ENCODE data around the gene TRMT10B.
"Not testable (repeated sequence)": the region's sequence is repeated elsewhere in the genome, so short reads cannot be mapped to it uniquely, and the experiment has no call there.

The TRMT10B gene

GRCh38 chr9:37753489-37754190 is at the start of gene TRMT10B:
TSS of gene TRMT10B (plus strand) at chr9:37753805. CDS start at chr9:37761932, 8,127 bp downstream.
- DNase-seq, result peak; percentile 88

DNA sequence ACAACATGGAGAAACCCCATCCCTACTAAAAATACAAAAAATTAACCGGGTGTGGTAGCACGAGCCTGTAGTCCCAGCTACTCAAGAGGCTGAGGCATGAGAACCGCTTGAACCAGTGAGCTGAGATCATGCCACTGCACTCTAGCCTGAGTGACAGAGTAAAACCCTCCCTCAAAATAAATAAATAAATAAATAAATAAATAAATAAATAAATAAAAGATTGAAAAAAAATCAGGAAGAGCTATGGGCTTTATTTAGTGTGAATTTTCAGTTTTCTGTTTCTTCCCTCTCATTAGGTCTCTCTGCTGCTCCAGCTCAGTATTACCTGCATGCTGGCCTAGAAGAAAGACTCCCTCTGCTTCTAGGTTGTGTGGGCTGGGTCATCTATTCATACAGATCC is 47.8 kb upstream of the TRMT10B start:
- no peak for DNase-seq

DNA sequence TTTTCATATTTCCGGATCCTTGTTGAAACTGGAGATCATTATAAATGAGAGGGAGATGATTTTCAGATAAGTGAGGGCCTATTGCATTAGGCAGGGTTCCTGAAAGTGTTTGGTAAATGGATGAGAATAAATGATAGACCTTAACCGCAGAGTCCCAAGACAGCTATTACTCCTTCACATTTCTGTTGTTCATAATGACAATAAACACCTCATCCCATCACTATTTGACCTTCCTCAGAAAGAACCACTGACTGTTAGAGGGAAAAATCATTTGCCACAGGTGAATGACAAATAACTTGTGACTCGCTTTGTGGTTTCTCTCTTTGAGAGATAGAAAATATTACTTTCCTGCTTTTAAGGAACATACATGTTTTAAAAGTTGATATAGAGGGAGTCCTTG is 47.3 kb upstream of the TRMT10B start:
- no peak for DNase-seq

GRCh38 chr9:37707748-37708147 is 45.9 kb upstream of the TRMT10B start:
- no peak for DNase-seq

DNA sequence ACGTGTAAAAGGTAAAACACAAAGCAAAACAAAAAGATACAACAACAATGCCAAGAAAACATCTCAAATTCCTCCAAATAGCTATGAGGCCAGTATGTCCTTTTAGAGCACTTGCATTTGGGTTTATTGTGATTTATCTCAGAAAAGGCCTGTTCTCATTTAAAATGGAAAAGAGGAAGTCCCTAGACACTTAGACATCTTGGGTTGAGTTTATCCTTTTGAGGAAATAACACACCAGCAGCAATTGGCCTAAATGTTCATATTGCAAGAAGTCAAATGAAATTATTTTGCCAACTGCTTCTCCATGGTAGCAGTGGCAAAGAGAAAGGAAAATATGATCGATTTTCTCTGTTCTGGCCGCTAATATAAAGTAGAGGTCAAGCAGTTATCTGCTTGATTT is 43.6 kb upstream of the TRMT10B start:
- DNase-seq, result no peak

- DNase-seq, result no peak
Observed at GRCh38 chr9:37715260-37715659, 38.3 kb upstream of the TRMT10B start.

DNA sequence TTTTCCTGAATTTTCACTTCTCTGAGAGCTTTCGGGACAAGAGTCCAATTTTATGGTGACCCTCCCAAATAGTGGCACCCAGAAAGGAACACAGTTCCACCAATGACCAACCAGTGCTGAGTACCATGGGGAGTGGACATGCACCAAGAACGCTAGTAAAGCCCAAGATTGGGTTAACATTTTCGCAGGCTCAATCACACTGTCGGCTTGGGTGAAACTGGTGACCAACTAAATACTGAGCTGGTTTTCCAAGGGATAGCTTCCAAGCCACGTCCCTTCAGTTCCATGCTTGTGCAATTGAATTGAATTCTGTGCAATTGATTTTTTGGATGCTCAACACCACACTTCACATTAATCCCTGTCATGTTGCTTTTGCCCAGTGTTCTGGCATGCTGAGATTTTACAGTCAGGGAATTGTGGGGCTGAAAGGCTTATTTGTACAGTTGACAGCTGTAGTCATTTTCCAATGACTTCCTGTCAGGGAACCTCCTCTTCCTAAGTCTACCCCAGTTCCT is 37.6 kb upstream of the TRMT10B start:
- DNase-seq, result no peak

DNA sequence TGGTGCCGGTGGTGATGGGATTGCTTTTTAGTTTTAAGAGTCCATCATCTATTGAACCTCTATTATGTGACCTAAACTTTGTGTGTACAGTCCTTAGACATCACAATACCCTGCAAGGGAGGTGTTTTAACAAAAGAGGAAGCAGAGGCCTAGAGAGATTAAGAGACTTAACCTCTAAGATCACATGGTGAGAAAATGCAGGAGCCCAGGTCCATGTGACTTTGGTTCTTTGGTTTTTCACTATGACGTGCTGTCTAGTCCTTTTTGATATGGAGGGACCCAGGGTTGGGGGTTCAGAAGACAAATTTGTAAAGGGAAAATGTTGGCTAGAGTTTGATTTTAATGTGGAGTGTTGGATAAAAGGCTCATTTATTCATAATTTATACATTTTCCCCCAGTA is 34.1 kb upstream of the TRMT10B start:
- DNase-seq, result no peak

GRCh38 chr9:37727013-37727412 is 26.6 kb upstream of the TRMT10B start:
- DNase-seq, result no peak

GRCh38 chr9:37729499-37729898 is 24.1 kb upstream of the TRMT10B start:
- no peak for DNase-seq

DNA sequence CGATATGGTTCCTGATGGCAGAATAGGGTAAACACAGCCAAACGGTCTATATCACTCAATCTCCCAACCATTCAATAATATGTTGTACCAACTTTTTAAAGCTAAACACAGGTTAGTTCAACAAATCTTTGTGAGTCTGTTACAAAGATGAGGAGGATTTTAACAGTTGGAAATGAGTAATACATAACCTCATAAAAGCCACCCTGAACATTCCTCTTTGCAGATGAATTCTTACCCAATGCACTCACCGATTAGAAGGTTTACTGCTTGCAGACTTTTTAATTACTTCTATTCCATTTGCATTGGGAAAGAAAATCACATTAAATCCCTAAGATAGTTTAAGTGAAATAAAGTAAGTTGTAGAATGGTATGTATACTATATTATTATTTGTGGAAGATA is 23.3 kb upstream of the TRMT10B start:
- no peak for DNase-seq

DNA sequence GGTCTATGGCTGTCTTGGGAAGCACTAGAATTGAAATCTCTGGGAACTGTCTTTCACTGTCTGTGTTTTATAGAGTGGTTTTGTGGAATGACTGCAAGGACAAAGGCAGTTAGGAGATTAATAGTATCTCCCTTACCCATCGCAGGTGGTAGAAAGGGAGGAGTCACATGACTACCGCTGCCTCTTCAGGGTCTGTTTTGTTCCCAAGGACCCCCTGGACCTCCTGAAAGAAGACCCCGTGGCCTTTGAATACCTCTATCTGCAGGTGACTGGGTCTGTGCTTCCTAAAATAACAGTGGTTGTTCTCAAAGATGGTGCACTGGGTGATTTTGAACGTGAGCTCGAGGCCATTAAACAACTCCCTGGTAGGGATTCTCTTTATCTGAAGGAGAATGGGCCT is 22.8 kb upstream of the TRMT10B start:
- DNase-seq, result no peak

DNA sequence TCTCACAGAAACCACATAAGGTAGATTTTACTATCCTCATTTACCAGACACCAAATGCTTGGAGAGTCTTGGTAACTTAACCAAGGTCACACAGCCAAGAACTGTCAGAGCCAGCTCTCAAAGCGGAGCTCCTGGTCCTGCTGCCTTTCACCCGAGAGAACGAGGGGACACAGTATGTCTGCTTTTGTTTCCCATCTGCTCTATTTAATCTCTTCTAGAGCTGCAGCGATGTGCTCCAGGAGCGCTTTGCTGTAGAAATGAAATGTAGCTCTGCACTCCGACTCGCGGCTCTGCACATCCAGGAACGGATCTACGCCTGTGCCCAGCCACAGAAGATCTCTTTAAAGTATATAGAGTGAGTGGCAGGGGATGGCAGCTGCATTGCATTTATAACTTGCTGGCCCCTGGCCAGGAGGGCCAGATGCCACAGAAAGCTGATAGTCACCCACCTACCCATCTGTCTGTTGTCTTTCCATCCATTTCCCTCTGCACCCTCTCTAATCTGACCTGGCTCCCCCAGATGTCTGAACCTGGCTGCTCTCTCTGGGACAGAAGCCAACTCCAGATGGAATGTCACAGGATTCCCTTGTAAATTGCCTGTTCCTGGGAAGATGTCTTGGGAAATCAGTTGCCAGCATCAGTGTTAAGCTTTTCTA is 21.4 kb upstream of the TRMT10B start:
- peak; percentile 63 for DNase-seq

- no peak for DNase-seq
Observed at GRCh38 chr9:37732952-37733351, 20.7 kb upstream of the TRMT10B start.

DNA sequence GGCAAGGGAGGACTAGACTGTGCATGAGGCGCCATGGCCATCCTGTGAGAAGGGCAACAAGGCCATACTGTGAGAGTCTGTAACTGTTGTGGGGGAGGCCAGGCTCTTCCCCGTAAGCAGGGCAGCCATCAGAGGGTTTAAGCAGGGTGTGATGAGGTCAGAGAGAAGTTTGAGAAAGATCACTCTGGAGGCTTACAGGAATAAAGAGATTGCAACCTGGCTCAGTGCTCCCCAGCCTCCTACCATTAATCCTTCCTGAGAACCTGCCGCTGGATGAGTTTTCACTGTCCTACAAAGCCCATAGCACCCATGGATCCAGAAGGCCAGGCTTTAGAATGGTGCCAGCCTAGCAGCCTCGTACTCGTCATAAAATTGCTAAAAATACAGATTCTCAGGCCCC is 14.4 kb upstream of the TRMT10B start:
- DNase-seq, result no peak

DNA sequence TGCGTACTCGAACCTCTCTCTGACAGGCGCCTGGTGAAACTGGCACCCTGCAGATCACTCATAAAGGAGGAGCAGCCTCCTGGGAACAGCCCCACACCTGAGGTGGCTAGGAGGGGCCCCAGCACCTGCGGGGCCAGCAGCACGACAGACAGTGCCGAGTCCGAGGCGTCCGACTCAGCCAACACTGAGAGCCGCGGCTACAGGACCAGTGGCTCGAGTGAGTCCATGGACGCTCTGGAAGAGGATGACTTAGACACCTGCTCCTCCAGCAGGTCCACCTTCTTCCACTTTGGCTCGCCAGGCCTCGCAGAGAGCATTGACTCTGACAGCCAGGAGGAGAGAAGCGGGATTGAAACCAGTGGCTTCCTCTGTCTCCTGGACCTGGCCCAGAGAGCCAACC is 13.5 kb upstream of the TRMT10B start:
- no peak for DNase-seq

- DNase-seq, result no peak
Observed at GRCh38 chr9:37740631-37741328, 12.8 kb upstream of the TRMT10B start.

GRCh38 chr9:37745970-37746369 is 7.6 kb upstream of the TRMT10B start:
- peak; percentile 71 for DNase-seq

DNA sequence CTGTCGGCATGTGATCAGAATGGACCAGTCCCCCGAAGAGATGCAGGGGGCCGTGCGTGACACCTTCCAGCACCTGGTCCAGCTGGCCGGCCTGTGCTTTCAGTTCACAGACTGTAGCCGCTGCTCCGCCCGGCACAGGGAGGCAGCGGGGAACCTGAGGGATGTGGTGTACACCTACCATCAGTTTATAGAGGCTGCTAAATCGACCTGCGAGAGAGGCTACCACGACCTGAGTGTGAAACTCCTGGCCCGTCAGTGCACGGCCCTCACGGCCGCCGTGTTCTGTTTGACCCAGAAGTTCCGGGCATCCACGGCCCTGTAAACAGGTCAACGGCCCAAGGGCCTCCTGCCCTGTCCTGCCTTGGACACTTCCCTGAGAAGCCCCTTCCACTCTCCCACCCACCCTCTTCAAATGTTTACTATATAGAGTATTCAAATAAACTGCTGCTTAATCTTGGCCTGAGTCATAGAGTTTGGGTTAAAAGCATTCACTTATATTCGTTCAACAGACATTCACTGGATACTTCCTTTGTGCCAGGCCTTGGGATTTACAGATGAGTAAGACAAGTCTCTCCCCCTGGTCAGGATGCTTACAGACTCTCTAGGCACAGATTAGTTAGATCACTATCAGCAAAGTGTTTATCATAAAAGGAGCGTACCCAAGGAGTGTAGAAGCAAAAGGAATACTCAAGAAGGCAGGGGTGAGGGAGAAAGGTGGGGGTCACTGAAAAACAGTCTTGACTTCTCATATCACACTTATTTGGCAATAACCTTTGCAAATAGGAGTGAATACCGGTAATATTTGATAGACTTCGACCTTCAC is 6.9 kb upstream of the TRMT10B start:
- no peak for DNase-seq

DNA sequence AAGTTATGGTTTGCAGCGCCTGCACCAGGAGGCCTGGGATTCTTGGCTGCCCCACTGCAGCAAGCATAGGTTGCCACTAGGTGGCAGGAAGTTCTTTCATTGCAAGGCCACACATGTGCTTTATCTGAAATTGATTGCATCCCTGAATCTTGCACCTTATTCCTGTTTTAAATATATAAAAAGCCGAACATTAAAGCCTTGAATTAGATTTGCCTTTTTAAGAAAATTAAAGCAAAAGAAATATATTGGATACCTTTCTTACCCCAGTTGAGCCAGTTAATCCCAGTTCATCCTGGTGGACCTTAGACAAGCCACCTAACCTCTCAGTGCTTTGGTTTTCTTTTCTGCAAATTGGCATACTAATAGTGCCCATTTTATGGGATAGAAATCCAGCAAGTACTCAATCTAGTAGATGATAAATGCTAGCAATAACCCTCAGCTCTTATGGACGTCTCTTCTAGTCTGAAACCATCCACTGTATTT is 6.3 kb upstream of the TRMT10B start:
- peak; percentile 55 for DNase-seq

- no peak for DNase-seq
Observed at GRCh38 chr9:37749129-37749528, 4.5 kb upstream of the TRMT10B start.

GRCh38 chr9:37751186-37751585 is 2.4 kb upstream of the TRMT10B start:
- DNase-seq, result no peak

GRCh38 chr9:37751704-37752103 is 1.9 kb upstream of the TRMT10B start:
- not testable (repeated sequence) for DNase-seq

Measured in right hindlimb (tissue), 1 donor.